ENCODE data around the gene RBM43.

DNA sequence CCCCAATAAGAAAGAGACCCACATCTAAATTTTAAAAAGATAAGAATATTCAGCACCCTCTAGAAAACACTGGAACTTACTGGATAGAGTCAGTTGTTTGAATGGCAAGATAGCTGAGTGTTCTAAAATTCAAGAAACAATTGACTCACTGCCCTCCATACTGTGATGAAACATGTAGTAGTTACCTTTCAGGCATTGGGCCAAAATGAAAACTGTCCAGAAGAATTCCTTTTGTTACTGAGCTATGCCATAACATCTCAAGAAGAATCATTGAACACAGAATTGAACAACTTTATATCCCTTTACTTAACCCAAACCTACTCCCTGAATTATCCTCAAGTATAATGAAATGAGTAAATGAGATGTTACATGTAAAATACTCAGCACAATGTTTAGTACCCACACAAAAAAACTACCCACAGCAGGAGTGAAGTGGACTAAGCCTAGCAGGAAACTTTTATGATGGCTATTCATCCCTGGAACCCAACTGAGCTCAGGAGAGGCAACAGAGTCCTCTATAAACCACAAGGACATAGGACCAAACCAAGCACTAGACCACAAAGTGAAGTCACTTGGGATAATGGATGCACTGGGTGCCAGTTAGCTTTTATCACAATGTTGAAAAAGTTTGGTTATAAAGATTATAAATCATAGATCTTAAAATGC, 32.7 kb downstream of the RBM43 start:
- TF ChIP-seq GATA2 (IDR thresholded peaks at IDR 0.05; ENCODE audit: low read depth, low read length) (no peak), GATA3 (IDR thresholded peaks at IDR 0.05; ENCODE audit: low read depth, low read length) (no peak)

Measured in SH-SY5Y (cell line).